Measurements from ENCODE around the gene TTC31. TPM values are rescaled to one million over a fixed set of nuclear protein-coding genes. Genes with fewer than 3 reads are reported as not detected.

TTC31 gene
- total RNA-seq, 1 experiment from 2014 or later, result 26.4 TPM

DNA sequence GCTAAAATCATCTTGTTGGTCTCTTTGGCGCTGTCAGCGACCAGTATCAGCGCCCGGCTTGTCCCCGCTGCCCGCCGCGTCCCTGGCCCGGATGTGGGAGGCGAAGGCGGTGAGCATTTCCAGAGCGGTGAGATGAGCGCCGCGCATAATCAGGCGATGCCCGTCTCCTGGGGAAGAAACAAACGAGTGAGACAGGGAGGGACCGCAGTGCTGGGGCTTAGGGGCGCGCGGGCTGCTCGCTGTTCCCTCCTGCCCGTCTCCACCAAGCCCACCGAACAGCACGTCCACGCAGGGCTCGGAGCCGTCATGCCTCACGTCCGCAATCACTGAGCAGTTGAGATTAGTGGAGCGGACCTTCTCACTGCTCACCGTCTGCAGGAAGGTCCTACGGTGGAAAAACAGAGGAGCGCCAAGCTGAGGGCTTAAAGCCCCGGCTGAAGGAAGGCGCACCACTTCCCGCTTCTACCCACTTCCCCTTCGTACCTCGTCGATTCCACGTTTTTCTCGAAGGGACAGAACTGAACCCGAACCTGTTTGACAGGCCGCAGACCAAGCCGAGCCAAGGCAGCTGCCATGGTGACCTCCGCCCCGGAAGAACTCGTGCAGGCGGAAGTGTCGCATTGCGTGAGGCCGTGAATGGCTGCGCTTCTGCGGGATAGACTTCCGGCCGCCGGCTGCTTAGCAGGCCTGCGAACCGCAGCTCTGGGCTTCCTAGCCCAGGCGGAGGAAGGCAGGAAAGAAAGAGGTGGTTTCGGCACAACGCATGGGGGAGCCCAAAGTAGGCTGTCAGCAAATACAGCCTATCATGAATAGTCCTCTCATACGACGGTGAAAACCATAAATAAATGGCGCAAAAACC is 10.6 kb upstream of the TTC31 start, which contains the start of gene MRPL53 (continued):
- TF ChIP-seq, protein P1, sequence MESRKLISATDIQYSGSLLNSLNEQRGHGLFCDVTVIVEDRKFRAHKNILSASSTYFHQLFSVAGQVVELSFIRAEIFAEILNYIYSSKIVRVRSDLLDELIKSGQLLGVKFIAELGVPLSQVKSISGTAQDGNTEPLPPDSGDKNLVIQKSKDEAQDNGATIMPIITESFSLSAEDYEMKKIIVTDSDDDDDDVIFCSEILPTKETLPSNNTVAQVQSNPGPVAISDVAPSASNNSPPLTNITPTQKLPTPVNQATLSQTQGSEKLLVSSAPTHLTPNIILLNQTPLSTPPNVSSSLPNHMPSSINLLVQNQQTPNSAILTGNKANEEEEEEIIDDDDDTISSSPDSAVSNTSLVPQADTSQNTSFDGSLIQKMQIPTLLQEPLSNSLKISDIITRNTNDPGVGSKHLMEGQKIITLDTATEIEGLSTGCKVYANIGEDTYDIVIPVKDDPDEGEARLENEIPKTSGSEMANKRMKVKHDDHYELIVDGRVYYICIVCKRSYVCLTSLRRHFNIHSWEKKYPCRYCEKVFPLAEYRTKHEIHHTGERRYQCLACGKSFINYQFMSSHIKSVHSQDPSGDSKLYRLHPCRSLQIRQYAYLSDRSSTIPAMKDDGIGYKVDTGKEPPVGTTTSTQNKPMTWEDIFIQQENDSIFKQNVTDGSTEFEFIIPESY (IDR thresholded peaks at IDR 0.05; ENCODE audit: extremely low read depth, insufficient replicate concordance, low read length), result peak; percentile 65

DNA sequence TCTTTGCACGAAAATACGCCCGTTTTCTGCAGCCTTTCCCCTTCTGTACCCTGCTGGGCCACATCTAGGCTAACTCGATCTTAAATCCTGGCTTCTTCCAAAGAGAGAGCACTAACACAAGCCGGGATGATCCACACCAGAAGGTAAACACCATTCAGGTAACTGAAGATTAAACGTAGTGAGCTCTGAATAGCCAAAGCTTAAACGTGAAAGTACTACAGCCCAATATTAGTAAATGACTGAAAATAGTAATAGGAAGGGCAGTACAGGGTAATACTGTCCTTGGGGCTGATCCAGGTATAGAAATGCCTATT is 10.0 kb upstream of the TTC31 start:
- Histone ChIP-seq H3K9ac (ENCODE audit: low read length) (peak overlapping the region; percentile 87), H4K20me1 (ENCODE audit: insufficient read depth) (no peaks in the 10 kb centered on the region), H3K4me3 (replicated peaks in 1 of 2; ENCODE audit: low read depth in 1 of 2, low read length in 2 of 2) (peak overlapping the region; percentile 94 to 96), H3K4me1 (ENCODE audit: control insufficient read depth in 1 of 2, insufficient read depth in 2 of 2, low read length in 2 of 2) (peaks cover 12 to 18% of the 10 kb centered on the region in 2 experiments; a peak in 3 of 4 replicates), H3K36me3 (ENCODE audit: control insufficient read depth in 1 of 2, insufficient read depth in 2 of 2, low read length in 2 of 2) (peaks cover 8 to 17% of the 10 kb centered on the region in 2 experiments; a peak in 2 of 4 replicates), H3K4me2 (ENCODE audit: low read length) (peak overlapping the region; percentile 88), H3K79me2 (ENCODE audit: insufficient read depth, low read length) (peaks cover 10% of the 10 kb centered on the region), H3K9me2 (ENCODE audit: insufficient read depth) (no peaks in the 10 kb centered on the region), H3K27ac (ENCODE audit: low read depth, low read length) (peak overlapping the region; percentile 82), H3K27me3 (ENCODE audit: insufficient read depth, low read length) (no peaks in the 10 kb centered on the region), H3K9me3 (ENCODE audit: control insufficient read depth in 1 of 2, insufficient read depth in 1 of 2, low read depth in 1 of 2, low read length in 2 of 2) (no peaks in the 10 kb centered on the region), H2AFZ (ENCODE audit: low read depth, low read length, poor library complexity, severe bottlenecking) (no peak overlapping the region)
- intact Hi-C loops (cut with micrococcal nuclease), result no loop called here
- CTCF ChIA-PET, result interaction anchor here (1.5 kb wide), 1 partner anchor 10 kb away, joined by 11 read pairs; the partner anchor contains the start of genes CCDC142 and TTC31
- POLR2A ChIA-PET, result interaction anchor here (1.2 to 2.7 kb wide), 4 partner anchors 9 to 58 kb away, joined by 3 to 25 read pairs (median 6); partner anchors contain the start of genes CCDC142, TTC31 and WBP1
- BruUV-seq (replicated peaks), result TSS peak; percentile 88
- ATAC-seq (peak; percentile 4), DNase-seq (ENCODE audit: low read depth, low spot score) (no peak)
- TF ChIP-seq ZNF274 (IDR thresholded peaks at IDR 0.05; ENCODE audit: low read depth, low read length), result no peak
- TF ChIP-seq EZH2 (IDR thresholded peaks at IDR 0.05), result no peak
- no peak for TF ChIP-seq RAD21 (IDR thresholded peaks at IDR 0.05; ENCODE audit: low read depth)
- TF ChIP-seq SP1 (IDR thresholded peaks at IDR 0.05; ENCODE audit: low read depth), result no peak
- TF ChIP-seq, protein P2, sequence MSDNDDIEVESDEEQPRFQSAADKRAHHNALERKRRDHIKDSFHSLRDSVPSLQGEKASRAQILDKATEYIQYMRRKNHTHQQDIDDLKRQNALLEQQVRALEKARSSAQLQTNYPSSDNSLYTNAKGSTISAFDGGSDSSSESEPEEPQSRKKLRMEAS (IDR thresholded peaks at IDR 0.05), result no peak
- TF ChIP-seq, protein P3, sequence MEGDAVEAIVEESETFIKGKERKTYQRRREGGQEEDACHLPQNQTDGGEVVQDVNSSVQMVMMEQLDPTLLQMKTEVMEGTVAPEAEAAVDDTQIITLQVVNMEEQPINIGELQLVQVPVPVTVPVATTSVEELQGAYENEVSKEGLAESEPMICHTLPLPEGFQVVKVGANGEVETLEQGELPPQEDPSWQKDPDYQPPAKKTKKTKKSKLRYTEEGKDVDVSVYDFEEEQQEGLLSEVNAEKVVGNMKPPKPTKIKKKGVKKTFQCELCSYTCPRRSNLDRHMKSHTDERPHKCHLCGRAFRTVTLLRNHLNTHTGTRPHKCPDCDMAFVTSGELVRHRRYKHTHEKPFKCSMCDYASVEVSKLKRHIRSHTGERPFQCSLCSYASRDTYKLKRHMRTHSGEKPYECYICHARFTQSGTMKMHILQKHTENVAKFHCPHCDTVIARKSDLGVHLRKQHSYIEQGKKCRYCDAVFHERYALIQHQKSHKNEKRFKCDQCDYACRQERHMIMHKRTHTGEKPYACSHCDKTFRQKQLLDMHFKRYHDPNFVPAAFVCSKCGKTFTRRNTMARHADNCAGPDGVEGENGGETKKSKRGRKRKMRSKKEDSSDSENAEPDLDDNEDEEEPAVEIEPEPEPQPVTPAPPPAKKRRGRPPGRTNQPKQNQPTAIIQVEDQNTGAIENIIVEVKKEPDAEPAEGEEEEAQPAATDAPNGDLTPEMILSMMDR (IDR thresholded peaks at IDR 0.05 in 2 of 3, conservative IDR thresholded peaks at IDR 0.05 in 1 of 3; ENCODE audit: borderline replicate concordance in 1 of 3, insufficient read depth in 1 of 3, low read depth in 2 of 3, low read length in 2 of 3), result no peak
- TF ChIP-seq ELF1 (IDR thresholded peaks at IDR 0.05; ENCODE audit: borderline replicate concordance, low read depth), result no peak
- TF ChIP-seq ATF3 (IDR thresholded peaks at IDR 0.05), result no peak
- TF ChIP-seq TCF7L2 (IDR thresholded peaks at IDR 0.05; ENCODE audit: borderline replicate concordance, extremely low read depth, insufficient read depth, insufficient read length), result no peak
- no peak for TF ChIP-seq ZFX (IDR thresholded peaks at IDR 0.05)
- TF ChIP-seq YY1 (IDR thresholded peaks at IDR 0.05; ENCODE audit: extremely low read depth, insufficient replicate concordance, low read depth, low read length), result no peak
- TF ChIP-seq POLR2AphosphoS5 (IDR thresholded peaks at IDR 0.05; ENCODE audit: low read depth, low read length), result no peak
- TF ChIP-seq JUND (IDR thresholded peaks at IDR 0.05), result no peak
- TF ChIP-seq FOSL1 (IDR thresholded peaks at IDR 0.05; ENCODE audit: low read depth), result no peak
- TF ChIP-seq SIN3A (IDR thresholded peaks at IDR 0.05; ENCODE audit: low read depth), result no peak
- RAD21 ChIA-PET (ENCODE audit: low non-redundant PET in 1 of 2, low total read pairs in 2 of 2, uncharacterized antibody in 2 of 2, unreplicated experiment in 2 of 2), result interaction anchor here in 1 of 2 experiments (0.6 kb wide), 1 partner anchor 57 kb away, joined by 3 read pairs; the partner anchor contains the start of genes AUP1 and HTRA2
